Activated CD4-positive, alpha-beta memory T cell treated with anti-CD3 and anti-CD28 coated beads for 36 hours (primary cell): Measurements from ENCODE around the gene CA10. TPM values are rescaled to one million over a fixed set of nuclear protein-coding genes. Genes with fewer than 3 reads are reported as not detected.

Source experiments
- CTCF ChIA-PET: fragments of 350-600 bp; sonication (Branson Sonifier 250); formaldehyde crosslinking; loops from one replicate; lab custom pipeline; 2021; ENCODE audit warnings: antibody characterized with exemption, inconsistent platforms; lab: Charles Lee
- POLR2A ChIA-PET: fragments of 350-600 bp; sonication (Branson Sonifier 250); formaldehyde crosslinking; loops from one replicate; lab custom pipeline; 2021; ENCODE audit warnings: antibody characterized with exemption; lab: Charles Lee
- DNase-seq: peaks from one replicate; pipeline ENCODE4 v3.0.0-alpha.2; 2020
- H3K27ac Mint-ChIP-seq: one replicate; pipeline ENCODE4 v1.8.0; 2021; ENCODE audit warnings: mixed read lengths
- H3K27me3 Mint-ChIP-seq: one replicate; pipeline ENCODE4 v1.8.0; 2021; ENCODE audit warnings: mixed read lengths
- H3K36me3 Mint-ChIP-seq: one replicate; pipeline ENCODE4 v1.8.0; 2021; ENCODE audit warnings: mixed read lengths
- H3K4me1 Mint-ChIP-seq: one replicate; pipeline ENCODE4 v1.8.0; 2021; ENCODE audit warnings: low read depth, mixed read lengths
- H3K4me3 Mint-ChIP-seq: one replicate; pipeline ENCODE4 v1.8.0; 2021; ENCODE audit warnings: mild to moderate bottlenecking, mixed read lengths
- H3K9me3 Mint-ChIP-seq: one replicate; pipeline ENCODE4 v1.8.0; 2021; ENCODE audit warnings: mixed read lengths
- intact Hi-C: fragments of 100-400 bp; cut with micrococcal nuclease; formaldehyde crosslinking; loops from one replicate; pipeline ENCODE4 v1.15.1; 2023
- total RNA-seq, 2 experiments: library from RNA; stranded (reverse); gene quantifications; one replicate each; pipeline ENCODE4 v1.2.3, GENCODE V29; 2021

The CA10 gene
- total RNA-seq, 2 experiments from 2014 or later: not detected

DNA sequence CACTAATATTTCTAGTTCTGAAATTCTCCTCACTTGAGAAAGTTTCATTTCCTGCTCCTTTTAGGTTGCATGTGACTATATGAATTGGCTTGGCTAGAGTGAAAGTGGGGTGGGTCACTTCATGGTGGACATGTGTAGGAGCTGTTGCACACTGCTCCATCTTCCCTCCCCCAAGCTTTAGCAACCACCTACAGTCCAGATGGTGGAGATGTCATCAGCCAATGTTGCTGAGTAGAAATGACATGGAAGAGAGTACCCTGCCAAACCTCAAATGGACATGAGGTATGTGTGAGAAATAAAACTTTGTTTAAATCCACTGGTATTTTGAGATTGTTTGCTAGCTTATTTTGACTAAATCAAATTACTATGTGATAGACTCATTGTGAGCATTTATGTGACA lies 281.5 kb downstream of the CA10 start:
- Mint-ChIP-seq H3K36me3 (no peaks in the 10 kb centered on the region), H3K27me3 (peaks cover 7% of the 10 kb centered on the region), H3K9me3 (no peaks in the 10 kb centered on the region), H3K4me3 (no peak overlapping the region), H3K27ac (no peak overlapping the region), H3K4me1 (no peaks in the 10 kb centered on the region)
- CTCF ChIA-PET: no interaction called here
- no peak for DNase-seq
- intact Hi-C loops: no loop called here
- POLR2A ChIA-PET: no interaction called here

DNA sequence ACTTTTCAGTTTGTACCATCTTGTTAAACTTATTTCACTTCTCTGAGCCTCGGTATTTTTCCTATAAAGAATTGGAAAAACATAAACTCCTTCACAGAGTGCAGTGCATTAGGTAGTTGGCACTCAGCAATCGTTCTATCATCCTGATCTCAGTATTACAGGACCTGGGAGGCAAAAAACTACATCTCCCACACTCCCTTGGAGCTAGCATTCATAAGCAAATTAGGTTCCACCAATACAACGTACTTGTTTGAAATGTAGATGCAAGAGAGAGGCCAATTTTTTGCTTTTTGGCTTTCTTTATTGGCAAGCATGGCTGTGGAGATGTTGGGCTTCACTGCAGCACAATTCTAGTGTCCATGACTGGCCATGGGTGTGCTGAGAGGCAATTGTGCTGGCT lies 285.2 kb downstream of the CA10 start:
- Mint-ChIP-seq H3K4me3 (no peak overlapping the region), H3K4me1 (no peaks in the 10 kb centered on the region), H3K27ac (no peak overlapping the region), H3K36me3 (no peaks in the 10 kb centered on the region), H3K9me3 (no peaks in the 10 kb centered on the region), H3K27me3 (peaks cover 7% of the 10 kb centered on the region)
- intact Hi-C loops: no loop called here
- ChIA-PET CTCF (no interaction called here), POLR2A (no interaction called here)
- no peak for DNase-seq

DNA sequence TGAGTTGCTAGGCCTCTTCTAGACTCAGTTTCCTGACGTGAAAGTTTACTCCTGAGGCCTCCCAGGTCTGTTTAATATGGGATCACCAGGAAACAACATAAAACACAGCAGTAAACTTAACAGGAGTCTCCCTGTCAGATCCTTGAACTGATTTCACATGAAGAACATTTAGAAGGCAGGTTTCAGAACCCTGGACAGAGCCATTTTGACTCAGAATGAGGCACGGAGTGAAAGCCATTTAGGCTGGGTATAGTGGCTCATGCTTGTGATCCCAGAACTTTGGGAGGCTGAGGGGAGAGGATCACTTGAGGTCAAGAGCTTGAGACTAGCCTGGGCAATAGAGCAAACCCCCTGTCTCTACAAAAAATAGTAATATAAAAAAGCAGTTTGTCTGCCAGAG lies 289.1 kb downstream of the CA10 start:
- Mint-ChIP-seq H3K36me3 (no peaks in the 10 kb centered on the region), H3K9me3 (no peaks in the 10 kb centered on the region), H3K27ac (no peak overlapping the region), H3K27me3 (peaks cover under 1% of the 10 kb centered on the region), H3K4me3 (no peak overlapping the region), H3K4me1 (no peaks in the 10 kb centered on the region)
- intact Hi-C loops: no loop called here
- POLR2A ChIA-PET: interaction anchor here (0.5 kb wide), 1 partner anchor 635 kb away, joined by 3 read pairs; no protein-coding TSS in a partner anchor
- DNase-seq: no peak
- CTCF ChIA-PET: no interaction called here

DNA sequence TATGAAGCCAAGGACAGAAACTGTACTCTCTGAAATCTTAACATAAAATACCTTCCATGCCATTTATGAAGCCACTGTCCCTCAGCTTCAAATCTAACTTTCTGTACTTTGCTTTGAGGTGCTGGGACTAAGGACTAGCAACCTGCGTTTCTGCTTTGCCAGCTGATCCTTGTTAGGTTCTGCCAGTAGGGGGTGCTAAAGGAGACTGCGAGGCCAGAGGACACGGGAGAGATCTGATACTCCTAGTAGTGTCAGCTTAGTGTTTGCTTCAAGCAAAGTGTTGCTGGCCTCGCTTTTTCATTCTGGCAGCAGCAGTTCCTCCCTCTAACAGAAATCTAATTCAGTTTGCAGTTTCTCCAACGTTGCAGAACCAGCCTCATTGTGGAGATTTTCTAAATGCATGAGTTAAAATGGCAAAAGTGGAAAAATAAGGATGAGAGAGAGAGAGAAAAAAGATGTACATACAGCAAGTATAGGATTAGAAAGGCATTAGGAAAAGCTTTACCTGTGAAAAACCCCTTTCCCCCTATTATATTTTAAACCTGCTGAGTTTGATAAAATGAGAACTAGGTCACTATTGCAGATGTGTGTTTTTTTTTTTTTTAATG lies 297.5 kb downstream of the CA10 start:
- H3K4me3 Mint-ChIP-seq: no peak overlapping the region
- H3K27me3 Mint-ChIP-seq: peaks cover 7% of the 10 kb centered on the region
- H3K9me3 Mint-ChIP-seq: no peaks in the 10 kb centered on the region
- intact Hi-C loops: loop anchor here (5.0 kb wide), 2 partner anchors 94 to 241 kb away; no protein-coding TSS in a partner anchor
- H3K27ac Mint-ChIP-seq: no peak overlapping the region
- POLR2A ChIA-PET: no interaction called here
- no peaks in the 10 kb centered on the region for H3K4me1 Mint-ChIP-seq
- CTCF ChIA-PET: interaction anchor here (2.1 kb wide), 1 partner anchor 9 kb away, joined by 6 read pairs; no protein-coding TSS in a partner anchor
- no peaks in the 10 kb centered on the region for H3K36me3 Mint-ChIP-seq
- peak; percentile 36 for DNase-seq

DNA sequence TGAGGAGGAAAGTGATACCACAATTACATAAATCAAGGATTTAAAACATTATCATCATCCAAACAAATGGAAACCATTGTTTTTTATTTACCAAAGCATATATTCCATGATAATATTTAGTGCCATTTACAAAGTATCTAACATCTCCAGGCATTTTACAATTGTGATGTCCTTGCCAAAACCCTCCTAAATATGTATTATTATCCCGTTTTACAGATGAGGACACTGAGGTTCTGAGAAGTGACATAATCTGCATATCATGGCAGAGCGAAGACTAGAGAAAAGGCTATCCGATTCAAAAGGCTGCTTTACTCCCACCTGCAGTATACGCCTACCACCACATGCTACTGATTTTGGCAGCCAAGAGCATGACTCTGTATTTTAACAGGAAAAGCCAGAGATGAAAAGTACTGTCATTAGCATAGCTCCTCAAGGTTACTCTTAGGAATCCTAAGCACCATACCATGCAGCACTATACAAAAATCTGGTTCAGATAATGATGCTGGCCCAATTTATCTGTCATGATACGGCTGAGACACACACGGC lies 301.4 kb downstream of the CA10 start:
- POLR2A ChIA-PET: no interaction called here

DNA sequence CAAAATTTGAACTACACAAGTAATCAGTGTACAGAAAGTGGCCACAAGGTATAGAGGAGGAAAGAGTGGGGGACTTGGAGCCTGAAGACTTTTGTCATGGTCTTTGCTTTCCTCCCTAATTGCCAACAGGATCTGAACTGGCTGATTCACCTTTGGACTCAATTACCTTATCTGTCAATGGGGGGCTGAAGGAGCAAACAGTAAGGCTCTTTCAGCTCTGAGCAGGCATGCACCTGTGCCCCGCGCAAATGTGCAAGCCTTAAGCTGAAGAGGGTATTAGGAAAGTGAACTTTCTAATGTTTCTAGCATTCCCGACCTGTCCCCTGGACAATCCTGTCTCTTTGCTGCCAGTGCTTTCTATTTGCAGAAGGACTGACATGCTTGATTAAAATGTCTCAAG lies 302.7 kb downstream of the CA10 start:
- ChIA-PET POLR2A (no interaction called here), CTCF (no interaction called here)
- Mint-ChIP-seq H3K9me3 (no peaks in the 10 kb centered on the region), H3K36me3 (no peaks in the 10 kb centered on the region), H3K27me3 (peaks cover 9% of the 10 kb centered on the region), H3K4me3 (no peak overlapping the region), H3K4me1 (no peaks in the 10 kb centered on the region), H3K27ac (no peak overlapping the region)
- no peak for DNase-seq
- intact Hi-C loops: no loop called here

More for the DNA sequence above, 301.4 kb downstream of the CA10 start:
- no peaks in the 10 kb centered on the region for H3K9me3 Mint-ChIP-seq
- H3K36me3 Mint-ChIP-seq: no peaks in the 10 kb centered on the region
- no peak overlapping the region for H3K4me3 Mint-ChIP-seq
- H3K27me3 Mint-ChIP-seq: peaks cover 6% of the 10 kb centered on the region
- CTCF ChIA-PET: no interaction called here
- no peak for DNase-seq
- no peak overlapping the region for H3K27ac Mint-ChIP-seq
- intact Hi-C loops: no loop called here
- H3K4me1 Mint-ChIP-seq: no peaks in the 10 kb centered on the region

DNA sequence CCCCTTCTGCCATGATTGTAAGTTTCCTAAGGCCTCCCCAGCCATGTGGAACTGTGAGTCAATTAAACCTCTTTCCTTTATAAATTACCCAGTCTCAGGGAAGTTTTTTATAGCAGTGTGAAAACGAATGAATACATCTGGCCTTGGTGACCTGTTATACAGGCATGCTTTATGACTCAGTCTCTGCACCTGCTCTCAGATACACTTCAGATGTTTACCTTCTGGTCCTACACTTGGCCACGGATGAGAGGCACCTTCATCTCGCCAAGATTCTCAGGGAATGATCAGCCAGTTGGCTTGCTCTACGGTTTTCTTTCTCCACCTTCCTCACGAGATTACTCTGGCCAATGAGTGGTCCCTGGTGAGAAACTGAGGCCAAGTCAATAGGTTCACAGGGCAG lies 304.7 kb downstream of the CA10 start:
- CTCF ChIA-PET: no interaction called here
- POLR2A ChIA-PET: no interaction called here
- Mint-ChIP-seq H3K27me3 (peaks cover 5% of the 10 kb centered on the region), H3K9me3 (no peaks in the 10 kb centered on the region), H3K36me3 (no peaks in the 10 kb centered on the region), H3K27ac (no peak overlapping the region), H3K4me3 (no peak overlapping the region), H3K4me1 (no peaks in the 10 kb centered on the region)
- no peak for DNase-seq
- intact Hi-C loops: no loop called here

DNA sequence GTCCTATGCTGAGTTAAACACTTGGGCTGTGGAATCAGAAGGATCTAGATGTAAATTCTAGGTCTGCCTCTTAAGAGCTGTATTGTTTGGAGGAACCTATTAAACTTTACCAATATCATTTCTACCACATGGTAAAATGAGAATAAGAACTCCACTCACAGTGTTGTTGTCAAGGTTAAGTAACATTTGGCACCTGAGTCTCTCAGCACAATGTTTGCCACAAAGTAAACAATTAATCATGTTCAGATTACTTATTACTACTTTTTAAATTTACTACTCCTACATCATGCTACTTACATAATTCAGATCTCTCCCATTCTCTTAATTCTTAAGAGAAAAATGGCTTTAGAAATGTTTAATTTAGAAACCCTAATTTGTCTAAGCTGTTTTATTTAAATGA lies 305.9 kb downstream of the CA10 start:
- H3K4me1 Mint-ChIP-seq: no peaks in the 10 kb centered on the region
- no peak for DNase-seq
- H3K27me3 Mint-ChIP-seq: peaks cover 5% of the 10 kb centered on the region
- no peak overlapping the region for H3K4me3 Mint-ChIP-seq
- intact Hi-C loops: no loop called here
- H3K36me3 Mint-ChIP-seq: no peaks in the 10 kb centered on the region
- no peak overlapping the region for H3K27ac Mint-ChIP-seq
- H3K9me3 Mint-ChIP-seq: no peaks in the 10 kb centered on the region
- ChIA-PET POLR2A (no interaction called here), CTCF (interaction anchor here (2.4 kb wide), 1 partner anchor 8 kb away, joined by 6 read pairs; no protein-coding TSS in a partner anchor)

DNA sequence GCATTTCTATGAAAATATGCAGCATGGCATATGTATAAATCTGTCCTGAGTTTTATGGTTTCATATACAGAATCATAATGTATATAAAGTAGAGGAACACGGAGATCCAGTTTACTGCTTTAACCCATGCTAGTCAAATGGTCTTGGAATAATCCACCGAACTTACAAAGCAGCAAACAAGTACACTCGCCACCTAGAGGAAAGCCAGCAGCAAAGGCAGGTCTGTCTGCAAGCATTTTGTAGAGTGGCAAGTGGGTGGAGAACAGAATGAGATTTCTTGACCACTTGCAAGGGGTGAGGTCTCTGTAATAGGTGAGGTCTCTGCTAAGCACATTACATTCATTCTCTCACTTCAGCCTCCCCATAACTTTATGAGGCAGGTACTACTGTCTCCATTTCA lies 308.3 kb downstream of the CA10 start:
- ChIA-PET CTCF (no interaction called here), POLR2A (no interaction called here)
- Mint-ChIP-seq H3K9me3 (no peaks in the 10 kb centered on the region), H3K4me3 (no peak overlapping the region), H3K27ac (no peak overlapping the region), H3K4me1 (no peaks in the 10 kb centered on the region), H3K36me3 (no peaks in the 10 kb centered on the region), H3K27me3 (peaks cover 5% of the 10 kb centered on the region)
- intact Hi-C loops: no loop called here
- no peak for DNase-seq

DNA sequence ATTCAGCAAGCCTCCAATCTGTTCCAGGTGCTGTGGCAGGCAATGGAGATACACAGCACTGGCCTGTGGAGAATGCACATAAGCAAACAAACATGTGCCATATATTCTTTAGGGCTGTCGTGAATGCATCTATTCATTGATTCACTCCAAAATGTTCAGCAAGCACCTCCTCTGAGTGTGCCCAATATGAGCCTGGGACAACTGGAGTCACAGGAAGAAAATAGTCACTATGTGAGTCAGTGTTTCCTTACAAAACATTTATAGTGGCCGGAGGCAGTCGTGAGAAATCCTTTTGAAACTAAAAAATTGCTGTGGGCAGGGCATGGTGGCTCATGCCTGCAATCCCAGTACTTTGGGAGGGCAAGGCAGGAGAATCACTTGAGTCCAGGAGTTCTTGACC lies 310.1 kb downstream of the CA10 start:
- no peaks in the 10 kb centered on the region for H3K36me3 Mint-ChIP-seq
- H3K4me1 Mint-ChIP-seq: no peaks in the 10 kb centered on the region
- intact Hi-C loops: no loop called here
- peaks cover 5% of the 10 kb centered on the region for H3K27me3 Mint-ChIP-seq
- H3K4me3 Mint-ChIP-seq: no peak overlapping the region
- POLR2A ChIA-PET: no interaction called here
- H3K27ac Mint-ChIP-seq: no peak overlapping the region
- DNase-seq: no peak
- no peaks in the 10 kb centered on the region for H3K9me3 Mint-ChIP-seq
- CTCF ChIA-PET: no interaction called here

DNA sequence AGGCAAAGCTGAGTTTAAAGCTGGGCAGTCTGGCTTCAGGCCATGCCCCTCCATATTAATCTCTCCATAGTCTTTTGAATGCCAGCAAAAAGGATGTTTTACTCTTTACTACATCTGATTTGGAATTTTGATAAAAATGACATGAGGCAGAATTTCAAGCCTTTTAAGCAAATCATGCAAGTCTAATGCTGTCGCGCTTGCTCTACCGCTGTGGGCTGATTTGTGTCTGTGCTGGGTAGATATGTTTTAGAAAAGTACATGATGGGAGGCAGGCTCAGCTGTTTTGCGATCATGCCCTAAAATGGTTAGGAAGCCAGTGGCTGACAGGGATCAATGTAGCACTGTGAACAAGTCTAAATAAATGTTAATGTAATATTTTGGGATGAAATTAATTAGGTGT lies 311.9 kb downstream of the CA10 start:
- Mint-ChIP-seq H3K27me3 (no peaks in the 10 kb centered on the region), H3K4me3 (no peak overlapping the region), H3K9me3 (no peaks in the 10 kb centered on the region), H3K4me1 (no peaks in the 10 kb centered on the region), H3K27ac (no peak overlapping the region), H3K36me3 (no peaks in the 10 kb centered on the region)
- DNase-seq: no peak
- intact Hi-C loops: no loop called here
- ChIA-PET POLR2A (no interaction called here), CTCF (no interaction called here)

DNA sequence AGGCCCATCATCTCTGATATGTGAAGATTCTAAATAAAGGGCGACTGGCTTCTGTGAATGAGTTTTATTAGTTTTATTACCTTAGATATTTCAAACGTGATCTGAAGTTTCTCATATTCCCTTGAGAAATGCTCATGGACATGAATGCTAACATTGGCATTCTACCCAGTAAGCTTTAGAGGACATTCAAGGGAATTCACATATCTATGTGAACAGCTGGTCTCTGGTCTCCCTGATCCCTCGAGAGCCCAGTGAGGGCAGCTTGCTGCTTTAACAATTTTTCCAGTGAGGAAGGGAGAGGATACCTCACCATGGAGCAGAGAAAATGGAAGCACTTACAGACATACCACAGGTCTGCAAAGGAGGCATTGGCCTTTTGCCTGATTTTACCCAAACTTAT lies 312.7 kb downstream of the CA10 start:
- no peak overlapping the region for H3K4me3 Mint-ChIP-seq
- no peaks in the 10 kb centered on the region for H3K9me3 Mint-ChIP-seq
- no peak overlapping the region for H3K27ac Mint-ChIP-seq
- no peaks in the 10 kb centered on the region for H3K27me3 Mint-ChIP-seq
- CTCF ChIA-PET: no interaction called here
- no peaks in the 10 kb centered on the region for H3K36me3 Mint-ChIP-seq
- intact Hi-C loops: no loop called here
- H3K4me1 Mint-ChIP-seq: no peaks in the 10 kb centered on the region
- no peak for DNase-seq
- POLR2A ChIA-PET: no interaction called here

DNA sequence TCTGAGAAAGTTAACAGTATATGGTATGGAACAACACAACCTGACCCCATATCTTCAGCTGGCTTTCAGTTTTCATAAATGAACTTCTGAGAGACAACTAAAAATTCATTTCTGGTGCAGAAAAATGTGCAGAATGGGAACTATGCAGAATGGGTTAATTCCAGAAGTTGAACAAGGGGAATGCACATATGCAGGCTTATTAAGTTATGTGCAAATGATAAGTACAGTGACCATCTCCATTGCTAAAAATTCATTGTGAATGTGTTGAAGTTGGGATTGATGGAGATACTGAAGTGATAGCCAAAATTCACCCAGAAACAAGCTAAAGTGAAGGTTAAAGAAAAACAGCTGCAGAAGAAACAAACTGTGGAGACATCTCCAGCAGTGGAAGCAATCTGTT lies 315.8 kb downstream of the CA10 start:
- no peaks in the 10 kb centered on the region for H3K9me3 Mint-ChIP-seq

More for the DNA sequence above, 315.8 kb downstream of the CA10 start:
- H3K4me1 Mint-ChIP-seq: no peaks in the 10 kb centered on the region
- no peak overlapping the region for H3K4me3 Mint-ChIP-seq
- no peak for DNase-seq
- intact Hi-C loops: no loop called here
- no peaks in the 10 kb centered on the region for H3K27me3 Mint-ChIP-seq
- POLR2A ChIA-PET: no interaction called here
- H3K27ac Mint-ChIP-seq: no peak overlapping the region
- H3K36me3 Mint-ChIP-seq: no peaks in the 10 kb centered on the region
- CTCF ChIA-PET: no interaction called here
